ENCODE data around the gene TRIB2.
"Not testable (repeated sequence)": the region's sequence is repeated elsewhere in the genome, so short reads cannot be mapped to it uniquely, and the experiment has no call there.

The TRIB2 gene

GRCh38 chr2:12716282-12717190 is at the start of gene TRIB2:
TSS of gene TRIB2 (plus strand) at chr2:12716936. CDS start at chr2:12718308, 1,372 bp downstream.
- peak; percentile 77 to 80 for DNase-seq (ENCODE audit: low read depth in 2 of 2)

- no peak for DNase-seq (ENCODE audit: low read depth in 2 of 2)
Measured at GRCh38 chr2:12669036-12669435, 47.7 kb upstream of the TRIB2 start.

- no peak for DNase-seq (ENCODE audit: low read depth in 2 of 2)
Measured at GRCh38 chr2:12672711-12673315, 43.9 kb upstream of the TRIB2 start.

GRCh38 chr2:12674644-12675328 is 42.0 kb upstream of the TRIB2 start:
- DNase-seq (ENCODE audit: low read depth in 2 of 2), result no peak

- no peak for DNase-seq (ENCODE audit: low read depth in 2 of 2)
Measured at GRCh38 chr2:12675352-12675795, 41.4 kb upstream of the TRIB2 start.

- DNase-seq (ENCODE audit: low read depth in 2 of 2), result no peak
Measured at GRCh38 chr2:12675801-12676200, 40.9 kb upstream of the TRIB2 start.

- no peak for DNase-seq (ENCODE audit: low read depth in 2 of 2)
Measured at GRCh38 chr2:12676771-12677170, 40.0 kb upstream of the TRIB2 start.

DNA sequence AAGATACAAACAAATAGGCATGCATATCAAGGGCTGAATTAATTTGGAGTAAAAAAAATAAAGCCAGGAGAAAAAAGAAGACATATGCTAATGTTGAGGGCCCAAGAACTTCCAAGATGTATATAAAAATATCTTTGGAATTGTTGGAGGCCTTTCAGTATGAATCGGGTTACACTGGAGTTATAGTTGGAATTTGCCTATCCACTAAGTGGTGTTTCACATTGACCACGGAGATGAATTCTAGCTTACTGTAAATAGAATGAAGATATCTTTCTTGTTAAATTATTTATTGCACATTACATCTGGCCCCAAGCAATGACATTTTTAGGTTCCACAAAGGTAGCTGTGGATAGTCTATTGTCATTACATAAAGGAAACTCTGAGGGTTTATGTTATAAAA is 38.5 kb upstream of the TRIB2 start:
- DNase-seq (ENCODE audit: low read depth in 2 of 2), result peak; percentile 31 to 32

- DNase-seq (ENCODE audit: low read depth in 2 of 2), result no peak
Measured at GRCh38 chr2:12679550-12680072, 37.1 kb upstream of the TRIB2 start.

- not testable (repeated sequence) for DNase-seq (ENCODE audit: low read depth in 2 of 2)
Measured at GRCh38 chr2:12680115-12680514, 36.6 kb upstream of the TRIB2 start.

DNA sequence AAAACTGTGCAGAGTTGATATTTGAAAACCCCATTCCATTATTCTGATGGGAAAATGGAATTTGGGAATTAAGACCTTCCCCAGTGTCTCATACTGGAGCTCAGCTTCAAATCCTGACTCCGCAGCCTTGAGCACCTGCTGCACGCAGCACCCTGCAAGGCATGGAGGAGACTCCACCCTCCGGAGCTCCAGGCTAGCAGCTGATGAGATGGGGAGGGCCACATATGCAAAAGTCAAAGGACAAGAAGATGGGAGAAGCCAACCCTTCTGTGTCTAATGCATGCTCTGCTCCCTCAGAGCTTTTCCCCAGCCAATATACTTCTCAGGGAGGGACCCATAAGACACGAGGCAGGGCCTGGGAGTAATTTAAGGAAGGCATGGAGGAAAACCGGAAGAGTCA is 34.7 kb upstream of the TRIB2 start:
- no peak for DNase-seq (ENCODE audit: low read depth in 2 of 2)

DNA sequence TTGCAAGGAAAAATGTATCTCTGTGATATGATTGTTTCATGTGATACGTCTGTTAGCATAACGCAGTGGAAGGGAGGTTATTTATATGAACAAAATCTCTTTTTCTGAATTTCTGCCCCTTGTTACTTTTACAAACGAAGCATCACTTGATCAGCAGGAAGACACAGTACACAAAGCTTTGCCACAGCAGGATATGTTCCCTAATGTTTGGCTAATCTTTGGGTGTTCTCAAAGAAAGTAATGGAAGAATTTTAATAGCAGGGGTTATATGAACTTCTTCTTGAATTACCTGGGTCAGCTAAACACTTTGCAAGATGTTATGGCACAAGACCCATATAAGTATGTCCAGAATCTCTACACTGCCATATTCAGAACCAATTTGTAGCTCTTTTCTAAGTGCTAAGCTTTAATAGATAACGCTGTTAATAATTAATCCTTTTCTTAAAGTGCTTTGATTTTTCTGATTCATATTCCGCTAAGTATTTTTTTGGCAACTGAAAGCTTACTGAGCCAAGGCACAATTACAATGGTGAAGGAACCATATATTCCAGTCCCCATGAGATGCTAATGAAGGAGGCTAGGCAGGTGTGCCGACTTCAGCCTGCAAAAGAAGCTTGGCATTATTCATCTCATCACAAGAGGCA is 33.2 kb upstream of the TRIB2 start:
- DNase-seq (ENCODE audit: low read depth in 2 of 2), result no peak

DNA sequence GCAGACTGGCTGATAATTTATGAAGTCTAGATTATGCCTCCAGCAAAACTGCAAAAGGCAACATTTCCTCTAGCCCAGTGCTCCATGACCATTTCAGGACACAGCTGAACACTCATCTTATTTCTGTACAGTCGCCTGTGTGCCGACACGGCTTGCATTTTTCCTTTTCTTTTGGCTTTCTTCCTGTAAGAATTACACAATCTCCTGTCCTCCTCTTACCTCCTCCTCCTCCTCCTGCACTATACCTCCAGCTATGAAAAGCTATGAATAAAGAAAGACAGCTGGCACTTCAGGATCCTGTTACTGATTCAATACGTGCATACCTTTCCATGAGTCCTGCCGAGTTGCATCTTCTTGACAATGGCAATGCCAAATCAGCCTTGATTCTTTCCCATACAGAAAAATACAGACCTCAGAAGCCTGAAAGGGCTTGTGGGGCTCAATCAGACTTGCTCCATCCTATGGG is 32.2 kb upstream of the TRIB2 start:
- DNase-seq (ENCODE audit: low read depth in 2 of 2), result peak; percentile 41 to 47

DNA sequence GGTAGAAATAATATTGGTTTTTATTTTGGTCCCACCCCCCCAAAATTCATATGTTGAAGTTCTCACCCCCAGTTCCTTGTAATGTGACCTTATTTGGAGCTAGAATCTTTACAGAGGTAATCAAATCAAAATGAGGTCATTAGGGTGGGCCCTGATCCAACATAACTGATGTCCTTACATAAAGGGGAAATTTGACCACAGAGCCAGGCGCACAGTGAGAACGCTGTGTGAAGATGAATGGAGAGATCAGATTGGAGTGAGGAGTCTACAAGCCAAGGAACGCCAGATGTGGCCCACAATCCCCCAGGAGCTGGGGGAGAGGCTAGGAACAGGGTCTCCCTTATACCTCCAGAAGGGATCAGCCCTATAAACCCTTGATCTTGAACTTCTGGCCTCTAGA is 31.6 kb upstream of the TRIB2 start:
- DNase-seq (ENCODE audit: low read depth in 2 of 2), result peak in 1 of 2 experiments; percentile 16

DNA sequence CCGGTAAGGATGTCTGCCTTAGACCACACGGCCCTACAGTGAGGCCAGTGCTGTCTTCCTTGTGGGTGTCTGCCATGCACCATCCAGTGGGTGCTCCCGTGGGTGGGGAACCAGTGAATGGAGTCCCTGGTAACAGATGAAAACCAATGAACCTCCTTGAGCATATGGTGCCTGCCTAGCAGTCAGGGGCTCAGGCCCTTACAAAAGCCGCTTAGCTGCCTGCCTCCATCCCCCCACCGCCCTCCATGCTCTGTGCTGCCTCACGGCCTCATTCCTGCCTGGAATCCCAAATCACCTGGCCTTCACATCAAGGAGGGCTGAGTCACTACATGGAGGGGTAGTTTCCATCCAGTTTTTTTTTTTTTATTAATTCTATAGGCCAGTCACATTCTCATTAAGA is 30.8 kb upstream of the TRIB2 start:
- DNase-seq (ENCODE audit: low read depth in 2 of 2), result no peak

DNA sequence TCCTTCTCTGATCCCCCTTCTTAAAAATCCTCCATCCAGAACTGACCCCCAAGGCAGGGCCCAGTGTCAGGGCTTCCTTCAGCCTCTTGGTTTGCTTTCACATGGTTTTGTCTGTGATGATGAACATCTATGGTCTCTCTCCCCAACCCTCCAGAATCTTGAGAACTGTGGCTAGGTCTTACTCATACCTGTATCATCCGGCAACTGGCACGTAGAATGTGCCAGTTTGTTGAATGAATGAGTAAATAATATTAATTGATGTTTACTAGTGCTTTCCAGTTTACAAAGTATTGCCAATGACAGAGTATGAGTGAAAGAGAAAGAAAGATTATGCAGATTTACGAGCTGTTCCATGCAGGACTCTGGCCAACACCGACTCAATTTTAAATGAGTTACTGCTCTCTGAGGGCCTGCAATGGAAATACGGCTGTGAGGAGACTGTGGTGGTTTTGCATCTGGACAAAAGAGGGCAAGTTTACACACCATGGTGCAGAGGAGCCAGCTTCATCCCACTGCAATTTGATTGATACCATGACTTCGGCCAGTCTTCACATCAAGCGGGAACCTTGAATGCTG is 29.9 kb upstream of the TRIB2 start:
- DNase-seq (ENCODE audit: low read depth in 2 of 2), result no peak

GRCh38 chr2:12688091-12688490 is 28.6 kb upstream of the TRIB2 start:
- DNase-seq (ENCODE audit: low read depth in 2 of 2), result no peak

DNA sequence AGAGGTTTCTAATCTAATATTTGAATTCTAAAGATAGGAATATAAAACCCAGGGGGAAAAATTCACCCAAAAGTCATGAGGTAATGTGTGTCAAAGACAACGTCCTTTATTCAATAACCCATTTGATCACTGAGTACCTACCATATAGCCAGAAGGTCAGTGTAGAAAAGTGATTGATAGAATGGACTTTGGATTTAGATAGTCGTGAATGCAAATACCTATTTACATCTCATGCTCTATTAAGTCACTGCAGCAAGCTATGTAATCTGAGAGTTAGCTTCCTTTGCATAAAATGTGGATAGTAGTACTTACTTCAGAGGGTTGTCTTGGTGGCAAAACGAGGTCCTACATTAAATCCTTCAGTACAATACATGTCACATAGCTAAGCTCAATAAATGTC is 27.8 kb upstream of the TRIB2 start:
- DNase-seq (ENCODE audit: low read depth in 2 of 2), result no peak

GRCh38 chr2:12693509-12693908 is 23.2 kb upstream of the TRIB2 start:
- DNase-seq (ENCODE audit: low read depth in 2 of 2), result no peak

GRCh38 chr2:12694990-12695774 is 21.6 kb upstream of the TRIB2 start:
- no peak for DNase-seq (ENCODE audit: low read depth in 2 of 2)
